HEK293T (cell line): ENCODE measurements around the gene CYTH3.

Experiments used
- ARNT ChIP-seq: fragments of 450-650 bp; IDR thresholded peaks from 2 replicates; pipeline ENCODE4 v1.6.1; 2017; ENCODE audit warnings: mild to moderate bottlenecking
- BHLHE40 ChIP-seq: fragments of 450-650 bp; IDR thresholded peaks from 2 replicates; pipeline ENCODE4 v1.6.1; 2016; ENCODE audit warnings: mild to moderate bottlenecking, moderate library complexity, borderline replicate concordance
- CTBP1 ChIP-seq: fragments of 450-650 bp; IDR thresholded peaks from 2 replicates; pipeline ENCODE4 v1.6.1; 2016; ENCODE audit warnings: borderline replicate concordance
- ELF4 ChIP-seq: fragments of 450-650 bp; IDR thresholded peaks from 2 replicates; pipeline ENCODE4 v1.6.1; 2017; ENCODE audit warnings: antibody characterized with exemption
- FOXA1 ChIP-seq: fragments of 450-650 bp; IDR thresholded peaks from 2 replicates; pipeline ENCODE4 v1.6.1; 2016; ENCODE audit warnings: mild to moderate bottlenecking
- FOXK2 ChIP-seq: fragments of 450-650 bp; IDR thresholded peaks from 2 replicates; pipeline ENCODE4 v1.6.1; 2016; ENCODE audit warnings: mild to moderate bottlenecking
- FOXM1 ChIP-seq: fragments of 450-650 bp; IDR thresholded peaks from 2 replicates; pipeline ENCODE4 v1.6.1; 2017; ENCODE audit warnings: mild to moderate bottlenecking, borderline replicate concordance
- HDGF ChIP-seq: fragments of 450-650 bp; IDR thresholded peaks from 2 replicates; pipeline ENCODE4 v1.6.1; 2017; ENCODE audit warnings: antibody characterized with exemption, borderline replicate concordance
- L3MBTL2 ChIP-seq: fragments of 450-650 bp; conservative IDR thresholded peaks from 2 replicates; pipeline ENCODE4 v1.6.1; 2016; ENCODE audit warnings: mild to moderate bottlenecking
- NFRKB ChIP-seq: fragments of 450-650 bp; IDR thresholded peaks from 2 replicates; pipeline ENCODE4 v1.6.1; 2016; ENCODE audit warnings: mild to moderate bottlenecking, moderate library complexity
- SP1 ChIP-seq: fragments of 450-650 bp; IDR thresholded peaks from 2 replicates; pipeline ENCODE4 v1.6.1; 2017
- TARDBP ChIP-seq: fragments of 450-650 bp; IDR thresholded peaks from 2 replicates; pipeline ENCODE4 v1.6.1; 2016
- ZNF384 ChIP-seq: fragments of 450-650 bp; IDR thresholded peaks from 2 replicates; pipeline ENCODE4 v1.6.1; 2016
- TF ChIP-seq, protein P1 (sequence below): fragments of 450-650 bp; IDR thresholded peaks from 2 replicates; pipeline ENCODE4 v1.6.1; 2016

DNA sequence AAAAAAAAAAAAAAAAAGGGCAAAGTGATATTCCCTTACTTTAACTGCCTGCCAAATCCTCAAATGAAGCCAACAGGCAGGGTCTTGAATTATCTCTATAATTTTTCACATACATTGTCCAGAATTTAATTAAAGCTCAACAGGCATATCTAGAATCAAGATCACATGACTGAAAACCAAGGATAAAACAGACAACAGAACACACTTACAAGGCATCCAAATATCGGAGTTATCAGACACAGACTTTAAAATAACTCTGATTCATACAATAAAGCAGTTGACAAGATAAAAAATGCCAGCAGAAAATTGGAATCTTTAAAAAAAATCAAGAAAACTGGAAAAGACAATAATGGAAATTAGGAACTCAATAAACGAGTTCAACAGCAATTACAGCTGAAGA is 10.7 kb downstream of the CYTH3 start:
- no peak for TF ChIP-seq SP1
- no peak for TF ChIP-seq ZNF384
- TF ChIP-seq NFRKB = no peak
- TF ChIP-seq, protein P1, sequence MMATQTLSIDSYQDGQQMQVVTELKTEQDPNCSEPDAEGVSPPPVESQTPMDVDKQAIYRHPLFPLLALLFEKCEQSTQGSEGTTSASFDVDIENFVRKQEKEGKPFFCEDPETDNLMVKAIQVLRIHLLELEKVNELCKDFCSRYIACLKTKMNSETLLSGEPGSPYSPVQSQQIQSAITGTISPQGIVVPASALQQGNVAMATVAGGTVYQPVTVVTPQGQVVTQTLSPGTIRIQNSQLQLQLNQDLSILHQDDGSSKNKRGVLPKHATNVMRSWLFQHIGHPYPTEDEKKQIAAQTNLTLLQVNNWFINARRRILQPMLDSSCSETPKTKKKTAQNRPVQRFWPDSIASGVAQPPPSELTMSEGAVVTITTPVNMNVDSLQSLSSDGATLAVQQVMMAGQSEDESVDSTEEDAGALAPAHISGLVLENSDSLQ = no peak
- TF ChIP-seq TARDBP = no peak
- TF ChIP-seq HDGF = no peak
- no peak for TF ChIP-seq FOXA1
- TF ChIP-seq BHLHE40 = no peak
- TF ChIP-seq FOXM1 = no peak
- TF ChIP-seq ELF4 = no peak
- TF ChIP-seq ARNT = no peak
- no peak for TF ChIP-seq CTBP1
- no peak for TF ChIP-seq FOXK2
- no peak for TF ChIP-seq L3MBTL2
